Liver (tissue), 9 donors: ENCODE results near the gene CTU1. TPM values are rescaled to one million over a fixed set of nuclear protein-coding genes. Genes with fewer than 3 reads are reported as not detected.

Source experiments
- DNase-seq: peaks from one replicate; pipeline ENCODE4 v3.0.0-alpha.2; 2017; ENCODE audit warnings: low spot score
- H3K27ac ChIP-seq, 2 donors: one replicate each; pipeline ENCODE4 v1.7.0; 2013; ENCODE audit warnings: inconsistent platforms in 2 of 2, low read length in 2 of 2, control low read depth in 1 of 2, low read depth in 1 of 2, mild to moderate bottlenecking in 1 of 2
- H3K27me3 ChIP-seq, 4 donors: one replicate each; pipeline versions ENCODE4 v1.6.1 to v1.7.0; 2013; ENCODE audit warnings: low read length in 3 of 4, inconsistent platforms in 1 of 4, mild to moderate bottlenecking in 1 of 4, moderate library complexity in 1 of 4; ENCODE audit not compliant: control insufficient read depth in 4 of 4, insufficient read depth in 4 of 4
- H3K36me3 ChIP-seq, 4 donors: one replicate each; pipeline versions ENCODE4 v1.6.1 to v1.7.0; 2013; ENCODE audit warnings: low read length in 3 of 4, mild to moderate bottlenecking in 3 of 4, low read depth in 1 of 4, moderate library complexity in 1 of 4; ENCODE audit not compliant: control insufficient read depth in 4 of 4, insufficient read depth in 3 of 4
- H3K4me1 ChIP-seq, 4 donors: one replicate each; pipeline versions ENCODE4 v1.6.1 to v1.7.0; 2013; ENCODE audit warnings: low read length in 3 of 4, mild to moderate bottlenecking in 3 of 4, moderate library complexity in 1 of 4; ENCODE audit not compliant: control insufficient read depth in 4 of 4, insufficient read depth in 4 of 4
- H3K4me3 ChIP-seq, 3 donors: one replicate each; pipeline versions ENCODE4 v1.6.1 to v1.7.0; 2013; ENCODE audit warnings: low read length in 3 of 3, control low read depth in 1 of 3, low read depth in 1 of 3, mild to moderate bottlenecking in 1 of 3
- H3K9ac ChIP-seq, 2 donors: one replicate each; pipeline ENCODE4 v1.7.0; 2013; ENCODE audit warnings: low read length in 2 of 2, mild to moderate bottlenecking in 2 of 2, moderate library complexity in 2 of 2, control low read depth in 1 of 2, low read depth in 1 of 2
- H3K9me3 ChIP-seq, 4 donors: one replicate each; pipeline versions ENCODE4 v1.6.1 to v1.7.0; 2013; ENCODE audit warnings: low read length in 3 of 4; ENCODE audit not compliant: control insufficient read depth in 4 of 4
- ATF3 ChIP-seq: IDR thresholded peaks from 2 replicates; pipeline ENCODE4 v1.6.1; 2016; ENCODE audit warnings: antibody characterized with exemption
- CTCF ChIP-seq: fragments of 150-350 bp; IDR thresholded peaks from 2 replicates; pipeline ENCODE4 v1.5.1; 2017; ENCODE audit warnings: improper control_type of control experiment, low read depth, low read length; ENCODE audit not compliant: missing input control
- EGR1 ChIP-seq, 2 donors: IDR thresholded peaks; 2 replicates each; pipeline ENCODE4 v1.6.1; 2016 to 2018; ENCODE audit warnings: antibody characterized with exemption in 2 of 2, low read depth in 2 of 2
- FOXA1 ChIP-seq: IDR thresholded peaks from 2 replicates; pipeline ENCODE4 v1.6.1; 2016; ENCODE audit warnings: antibody characterized with exemption
- FOXA2 ChIP-seq: IDR thresholded peaks from 2 replicates; pipeline ENCODE4 v1.6.1; 2016; ENCODE audit warnings: antibody characterized with exemption
- GABPA ChIP-seq, 2 donors: IDR thresholded peaks in 1 of 2; conservative IDR thresholded peaks in 1 of 2; 2 replicates each; pipeline ENCODE4 v1.6.1; 2016; ENCODE audit warnings: antibody characterized with exemption in 2 of 2, mild to moderate bottlenecking in 1 of 2, moderate library complexity in 1 of 2
- HNF4A ChIP-seq, 2 donors: conservative IDR thresholded peaks; 2 replicates each; pipeline ENCODE4 v1.6.1; 2016; ENCODE audit warnings: antibody characterized with exemption in 2 of 2, mild to moderate bottlenecking in 2 of 2
- HNF4G ChIP-seq: IDR thresholded peaks from 2 replicates; pipeline ENCODE4 v1.6.1; 2016; ENCODE audit warnings: antibody characterized with exemption
- JUND ChIP-seq, 2 donors: IDR thresholded peaks; 2 replicates each; pipeline ENCODE4 v1.6.1; 2016; ENCODE audit warnings: antibody characterized with exemption in 2 of 2
- NR2F2 ChIP-seq: IDR thresholded peaks from 2 replicates; pipeline ENCODE4 v1.6.1; 2016; ENCODE audit warnings: antibody characterized with exemption
- RAD21 ChIP-seq, 2 donors: IDR thresholded peaks; 2 replicates each; pipeline ENCODE4 v1.6.1; 2016; ENCODE audit warnings: antibody characterized with exemption in 2 of 2, mild to moderate bottlenecking in 2 of 2
- REST ChIP-seq: IDR thresholded peaks from 2 replicates; pipeline ENCODE4 v1.6.1; 2016; ENCODE audit warnings: antibody characterized with exemption, mild to moderate bottlenecking
- RXRA ChIP-seq, 2 donors: IDR thresholded peaks; 2 replicates each; pipeline ENCODE4 v1.6.1; 2017 to 2018; ENCODE audit warnings: antibody characterized with exemption in 2 of 2, mild to moderate bottlenecking in 1 of 2
- SP1 ChIP-seq: IDR thresholded peaks from 2 replicates; pipeline ENCODE4 v1.6.1; 2018; ENCODE audit warnings: antibody characterized with exemption, mild to moderate bottlenecking
- TAF1 ChIP-seq: conservative IDR thresholded peaks from 2 replicates; pipeline ENCODE4 v1.6.1; 2016; ENCODE audit warnings: antibody characterized with exemption, mild to moderate bottlenecking
- YY1 ChIP-seq: IDR thresholded peaks from 2 replicates; pipeline ENCODE4 v1.6.1; 2016; ENCODE audit warnings: antibody characterized with exemption, mild to moderate bottlenecking
- ZBTB33 ChIP-seq: IDR thresholded peaks from 2 replicates; pipeline ENCODE4 v1.6.1; 2016; ENCODE audit warnings: antibody characterized with exemption
- WGBS: extraction: QIAGEN DNeasy Blood & Tissue Kit; methylation state at CpG from one replicate; pipeline ENCODE4 v1.1.7; 2013; 5-methylcytosine and 5-hydroxymethylcytosine counted together
- polyA plus RNA-seq, 2 donors: library from polyadenylated mRNA; stranded (reverse) in 1 of 2; unstranded in 1 of 2; fragments of 200-250 nt in 1 of 2; fragments of >200 nt in 1 of 2; fragmentation: Nextera tagmentation in 1 of 2; extraction: Ambion mirVana in 1 of 2; gene quantifications; one replicate each; pipeline versions ENCODE4 v1.2.1 to v1.2.3, GENCODE V29; 2013 to 2015
- total RNA-seq, 2 donors: library from RNA; depleted of rRNA; stranded (reverse); fragments of >200 nt; gene quantifications; one replicate each; pipeline ENCODE4 v1.2.3, GENCODE V29; 2014
- donor health status: healthy.
- donor health status: healthy.
- donor health status: healthy.
- donor health status: healthy.
- donor health status: healthy.

Gene CTU1
- total and polyA plus RNA-seq, 4 donors = 0.19 to 3.7 (median 2.5) TPM

GRCh38 chr19:51084505-51084904 lies 23.7 kb downstream of the CTU1 start:
- 70% methylated on average over 7 of the region's 7 CpGs for WGBS
- peaks cover 0 to 5% (median 0%) of the 10 kb centered on the region in 4 donors for H3K27me3 ChIP-seq

GRCh38 chr19:51083783-51084182 lies 24.4 kb downstream of the CTU1 start:
- Histone ChIP-seq H3K9me3 (no peaks in the 10 kb centered on the region), H3K4me3 (no peak overlapping the region), H3K27me3 (peaks cover 0 to 5% (median 0%) of the 10 kb centered on the region in 4 donors), H3K27ac (no peak overlapping the region), H3K4me1 (no peaks in the 10 kb centered on the region), H3K9ac (no peak overlapping the region), H3K36me3 (no peaks in the 10 kb centered on the region)
- DNase-seq = no peak
- WGBS = 69% methylated on average over 14 of the region's 14 CpGs
- TF ChIP-seq NR2F2 (no peak), JUND (IDR thresholded peaks at IDR 0.05) (no peak), SP1 (no peak), GABPA (IDR thresholded peaks at IDR 0.05 in 1 of 2, conservative IDR thresholded peaks at IDR 0.05 in 1 of 2) (no peak), ZBTB33 (no peak), TAF1 (no peak), HNF4G (no peak), RXRA (IDR thresholded peaks at IDR 0.05) (no peak), REST (no peak), FOXA2 (no peak), FOXA1 (no peak), HNF4A (conservative IDR thresholded peaks at IDR 0.05) (no peak), YY1 (no peak), ATF3 (no peak)

More at GRCh38 chr19:51084505-51084904, 23.7 kb downstream of the CTU1 start:
- DNase-seq = no peak
- Histone ChIP-seq H3K9ac (no peak overlapping the region), H3K4me1 (no peaks in the 10 kb centered on the region), H3K27ac (no peak overlapping the region), H3K36me3 (no peaks in the 10 kb centered on the region), H3K4me3 (no peak overlapping the region), H3K9me3 (no peaks in the 10 kb centered on the region)
- TF ChIP-seq HNF4A (conservative IDR thresholded peaks at IDR 0.05) = no peak
- no peak for TF ChIP-seq CTCF
- no peak for TF ChIP-seq RAD21 (IDR thresholded peaks at IDR 0.05)
- no peak for TF ChIP-seq EGR1 (IDR thresholded peaks at IDR 0.05; ENCODE audit: low read depth in 2 of 2)
- no peak for TF ChIP-seq GABPA (IDR thresholded peaks at IDR 0.05 in 1 of 2, conservative IDR thresholded peaks at IDR 0.05 in 1 of 2)
- no peak for TF ChIP-seq FOXA2
- TF ChIP-seq SP1 = no peak
- TF ChIP-seq ZBTB33 = no peak
- no peak for TF ChIP-seq YY1
